Uterus (tissue), 4 donors: ENCODE measurements around the gene JAK3. TPM values are rescaled to one million over a fixed set of nuclear protein-coding genes. Genes with fewer than 3 reads are reported as not detected.

Source experiments
- DNase-seq, 2 donors: peaks; one replicate each; pipeline ENCODE4 v3.0.0-alpha.2; 2019 to 2020
- H3K27ac ChIP-seq, 2 donors: fragments of 200-600 bp; sonication (generic); 1 replicate in 1 of 2; 2 replicates in 1 of 2; pipeline ENCODE4 v1.5.1; 2016 to 2018
- H3K27me3 ChIP-seq, 2 donors: fragments of 200-600 bp; sonication (generic); one replicate each; pipeline ENCODE4 v1.5.1; 2018 to 2019; ENCODE audit warnings: control low read depth in 1 of 2
- H3K36me3 ChIP-seq, 2 donors: fragments of 200-600 bp; sonication (generic); one replicate each; pipeline ENCODE4 v1.5.1; 2019; ENCODE audit warnings: control low read depth in 1 of 2
- H3K4me1 ChIP-seq, 2 donors: fragments of 200-600 bp; sonication (generic); one replicate each; pipeline ENCODE4 v1.5.1; 2018 to 2019; ENCODE audit warnings: control low read depth in 1 of 2
- H3K4me3 ChIP-seq, 2 donors: fragments of 200-600 bp; sonication (generic); 1 replicate in 1 of 2; 2 replicates in 1 of 2; pipeline ENCODE4 v1.5.1; 2018 to 2019; ENCODE audit warnings: mild to moderate bottlenecking in 1 of 2
- H3K9me3 ChIP-seq, 2 donors: fragments of 200-600 bp; sonication (generic); one replicate each; pipeline ENCODE4 v1.5.1; 2019; ENCODE audit warnings: control low read depth in 1 of 2
- CTCF ChIP-seq, 4 experiments: fragments of 200-600 bp in 2 of 4; fragments of 450-650 bp in 2 of 4; sonication (generic) in 2 of 4; IDR thresholded peaks; one replicate each; pipeline ENCODE4 v1.5.1; 2016 to 2019; ENCODE audit warnings: antibody characterized with exemption in 4 of 4, mild to moderate bottlenecking in 2 of 4, moderate library complexity in 1 of 4
- POLR2A ChIP-seq, 2 donors: fragments of 450-650 bp; IDR thresholded peaks; one replicate each; pipeline ENCODE4 v1.6.1; 2016; ENCODE audit warnings: antibody characterized with exemption in 2 of 2, mild to moderate bottlenecking in 1 of 2, moderate library complexity in 1 of 2
- intact Hi-C: fragments of 100-400 bp; cut with DNase I; formaldehyde crosslinking; loops from one replicate; pipeline ENCODE4 v1.15.1; 2023; ENCODE audit warnings: low total_unique reads
- total RNA-seq, 4 donors: library from RNA; depleted of rRNA in 3 of 4; stranded (reverse); fragments of >200 nt in 3 of 4; gene quantifications; one replicate each; pipeline versions ENCODE4 v1.1.0 to v1.2.4, GENCODE V29; 2014 to 2023
- donor health status: DM: yes; HTN: yes; CAD: no.

JAK3 gene
- total RNA-seq, 4 donors from 2014 or later, result under 0.01 to 8.1 (median 2.7) TPM

GRCh38 chr19:17874758-17875135, 27.0 kb upstream of the JAK3 start:
- intact Hi-C loops, result no loop called here

DNA sequence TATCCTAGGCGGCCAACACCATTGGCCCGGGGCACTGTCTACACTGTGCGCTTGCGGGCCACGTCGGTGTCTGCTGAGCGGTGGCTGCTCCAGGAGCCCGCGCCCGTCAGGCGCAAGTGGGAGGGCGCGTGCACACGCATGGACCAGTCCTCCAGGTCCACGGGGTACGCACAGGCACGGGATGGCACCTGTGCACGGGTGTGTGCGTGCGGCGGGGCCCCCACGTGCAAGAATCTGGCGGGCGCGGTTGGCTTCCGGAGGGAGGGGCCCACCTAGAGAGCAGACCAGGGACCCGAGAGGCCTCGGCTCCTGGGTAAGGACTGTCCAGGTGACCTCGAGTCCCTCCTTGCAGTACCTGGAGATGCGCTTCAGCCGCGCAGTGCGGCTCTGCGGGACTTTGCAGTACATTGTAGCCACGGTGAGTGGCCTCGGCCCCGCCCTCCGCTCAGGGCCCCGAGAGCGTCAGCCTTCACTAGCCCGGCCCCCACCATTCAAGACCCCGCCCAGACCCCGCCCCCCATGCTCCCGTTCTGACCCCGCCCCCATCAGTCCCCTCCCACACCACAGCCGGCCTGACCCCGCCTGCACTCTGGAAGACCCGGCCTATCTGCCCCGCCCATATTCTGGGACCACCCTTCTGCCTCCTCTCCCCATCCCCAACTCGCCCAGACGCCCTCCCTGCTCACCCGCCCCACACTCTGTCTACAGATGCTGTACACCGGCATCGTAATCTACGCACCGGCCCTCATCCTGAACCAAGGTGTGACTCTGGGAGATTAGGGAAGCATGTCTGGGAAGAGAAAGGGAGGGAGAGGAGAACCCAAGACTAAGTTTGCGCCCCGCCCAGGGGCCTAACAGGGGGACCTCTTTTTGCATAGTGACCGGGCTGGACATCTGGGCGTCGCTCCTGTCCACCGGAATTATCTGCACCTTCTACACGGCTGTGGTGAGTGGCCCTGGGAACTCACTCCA, 26.3 kb upstream of the JAK3 start:
- Histone ChIP-seq H3K4me3 (no peak overlapping the region), H3K27me3 (peaks cover 24 to 43% of the 10 kb centered on the region in 2 donors), H3K27ac (no peak overlapping the region), H3K4me1 (no peaks in the 10 kb centered on the region), H3K36me3 (no peaks in the 10 kb centered on the region), H3K9me3 (no peaks in the 10 kb centered on the region)
- TF ChIP-seq POLR2A (IDR thresholded peaks at IDR 0.05), result no peak
- TF ChIP-seq CTCF (IDR thresholded peaks at IDR 0.05), result no peak
- DNase-seq, result no peak
- intact Hi-C loops, result no loop called here

More at GRCh38 chr19:17874758-17875135, 27.0 kb upstream of the JAK3 start:
- TF ChIP-seq POLR2A (IDR thresholded peaks at IDR 0.05) (no peak), CTCF (IDR thresholded peaks at IDR 0.05) (no peak)
- no peak for DNase-seq
- peaks cover 24 to 43% of the 10 kb centered on the region in 2 donors for H3K27me3 ChIP-seq
- H3K9me3 ChIP-seq, result no peaks in the 10 kb centered on the region
- no peak overlapping the region for H3K4me3 ChIP-seq
- no peaks in the 10 kb centered on the region for H3K36me3 ChIP-seq
- no peak overlapping the region for H3K27ac ChIP-seq
- H3K4me1 ChIP-seq, result no peaks in the 10 kb centered on the region

DNA sequence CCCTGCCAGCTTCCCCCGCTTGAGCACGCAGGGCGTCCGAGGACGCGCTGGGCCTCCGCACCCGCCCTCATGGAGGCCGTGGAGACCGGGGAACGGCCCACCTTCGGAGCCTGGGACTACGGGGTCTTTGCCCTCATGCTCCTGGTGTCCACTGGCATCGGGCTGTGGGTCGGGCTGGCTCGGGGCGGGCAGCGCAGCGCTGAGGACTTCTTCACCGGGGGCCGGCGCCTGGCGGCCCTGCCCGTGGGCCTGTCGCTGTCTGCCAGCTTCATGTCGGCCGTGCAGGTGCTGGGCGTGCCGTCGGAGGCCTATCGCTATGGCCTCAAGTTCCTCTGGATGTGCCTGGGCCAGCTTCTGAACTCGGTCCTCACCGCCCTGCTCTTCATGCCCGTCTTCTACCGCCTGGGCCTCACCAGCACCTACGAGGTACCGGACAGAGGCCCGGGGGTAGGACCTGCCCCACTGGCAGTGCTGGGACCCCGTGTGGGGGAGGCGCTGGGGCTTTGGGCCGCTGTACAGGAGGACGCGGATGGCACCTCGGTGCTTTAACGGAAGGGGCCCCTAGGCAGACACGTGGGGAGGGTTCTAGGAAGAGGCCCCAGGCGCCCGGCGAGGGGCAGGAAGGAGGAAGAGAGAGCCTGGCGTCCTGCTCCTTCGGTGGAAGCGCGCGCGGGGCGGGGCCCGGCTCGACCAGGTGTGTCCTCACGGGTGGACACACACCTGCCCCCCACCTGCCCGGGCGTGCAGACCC, 24.6 kb upstream of the JAK3 start:
- H3K27me3 ChIP-seq, result peaks cover 24 to 43% of the 10 kb centered on the region in 2 donors
- H3K4me3 ChIP-seq, result no peak overlapping the region
- no peaks in the 10 kb centered on the region for H3K36me3 ChIP-seq

GRCh38 chr19:17871878-17872250, 24.1 kb upstream of the JAK3 start, which contains the start of gene SLC5A5:
Gene SLC5A5, plus strand, starts transcription at chr19:17871945. Its CDS starts 375 bp downstream, at chr19:17872320.
- no peaks in the 10 kb centered on the region for H3K4me1 ChIP-seq
- intact Hi-C loops, result no loop called here
- TF ChIP-seq POLR2A (IDR thresholded peaks at IDR 0.05), result no peak
- no peaks in the 10 kb centered on the region for H3K9me3 ChIP-seq
- H3K4me3 ChIP-seq, result no peak within 1 kb of the TSS
- no peaks in the 10 kb centered on the region for H3K36me3 ChIP-seq
- no peak within 1 kb of the TSS for H3K27ac ChIP-seq
- peaks cover 24 to 43% of the 10 kb centered on the region in 2 donors for H3K27me3 ChIP-seq
- no peak for DNase-seq

More for the DNA sequence above, 24.6 kb upstream of the JAK3 start:
- TF ChIP-seq POLR2A (IDR thresholded peaks at IDR 0.05) (no peak), CTCF (IDR thresholded peaks at IDR 0.05) (no peak)
- Histone ChIP-seq H3K27ac (no peak overlapping the region), H3K4me1 (no peaks in the 10 kb centered on the region), H3K9me3 (no peaks in the 10 kb centered on the region)
- no peak for DNase-seq
- intact Hi-C loops, result no loop called here

- Histone ChIP-seq H3K9me3 (no peaks in the 10 kb centered on the region), H3K27me3 (peaks cover 24 to 43% of the 10 kb centered on the region in 2 donors), H3K36me3 (no peaks in the 10 kb centered on the region), H3K27ac (no peak overlapping the region), H3K4me3 (no peak overlapping the region), H3K4me1 (no peaks in the 10 kb centered on the region)
- TF ChIP-seq CTCF (IDR thresholded peaks at IDR 0.05) (no peak), POLR2A (IDR thresholded peaks at IDR 0.05) (no peak)
- no peak for DNase-seq
- intact Hi-C loops, result no loop called here
Observed at GRCh38 chr19:17871032-17871877, 23.5 kb upstream of the JAK3 start.
